Neural cell (in vitro differentiated cells): ENCODE results near the gene LPAR3.

Experiments used
- CTCF ChIP-seq: fragments of 450-650 bp; IDR thresholded peaks from 2 replicates; pipeline ENCODE4 v1.5.1; 2014; ENCODE audit warnings: antibody characterized with exemption, mild to moderate bottlenecking, moderate library complexity; ENCODE audit not compliant: poor library complexity, severe bottlenecking
- EP300 ChIP-seq: fragments of 450-650 bp; conservative IDR thresholded peaks from 2 replicates; pipeline ENCODE4 v1.6.1; 2014; ENCODE audit warnings: antibody characterized with exemption, mild to moderate bottlenecking, moderate library complexity; ENCODE audit not compliant: poor library complexity, severe bottlenecking
- EZH2 ChIP-seq: fragments of 200-600, 300-800 bp; shearing (Covaris generic), sonication (generic); IDR thresholded peaks from 2 replicates; pipeline ENCODE4 v1.6.1; 2014; ENCODE audit warnings: antibody characterized with exemption, low read length, borderline replicate concordance, mild to moderate bottlenecking; ENCODE audit not compliant: insufficient read depth, poor library complexity, severe bottlenecking
- POLR2AphosphoS5 ChIP-seq: IDR thresholded peaks from 2 replicates; pipeline ENCODE4 v1.6.1; 2012
- RAD21 ChIP-seq: fragments of 450-650 bp; conservative IDR thresholded peaks from 2 replicates; pipeline ENCODE4 v1.6.1; 2014; ENCODE audit warnings: antibody characterized with exemption, mild to moderate bottlenecking, moderate library complexity
- SMC3 ChIP-seq: fragments of 450-650 bp; conservative IDR thresholded peaks from 2 replicates; pipeline ENCODE4 v1.6.1; 2014; ENCODE audit warnings: antibody characterized with exemption, mild to moderate bottlenecking, moderate library complexity; ENCODE audit not compliant: poor library complexity
- TAF1 ChIP-seq: IDR thresholded peaks from 2 replicates; pipeline ENCODE4 v1.6.1; 2012; ENCODE audit warnings: low read depth
- TF ChIP-seq, protein P1 (sequence below): IDR thresholded peaks from 2 replicates; pipeline ENCODE4 v1.6.1; 2012; ENCODE audit warnings: borderline replicate concordance

DNA sequence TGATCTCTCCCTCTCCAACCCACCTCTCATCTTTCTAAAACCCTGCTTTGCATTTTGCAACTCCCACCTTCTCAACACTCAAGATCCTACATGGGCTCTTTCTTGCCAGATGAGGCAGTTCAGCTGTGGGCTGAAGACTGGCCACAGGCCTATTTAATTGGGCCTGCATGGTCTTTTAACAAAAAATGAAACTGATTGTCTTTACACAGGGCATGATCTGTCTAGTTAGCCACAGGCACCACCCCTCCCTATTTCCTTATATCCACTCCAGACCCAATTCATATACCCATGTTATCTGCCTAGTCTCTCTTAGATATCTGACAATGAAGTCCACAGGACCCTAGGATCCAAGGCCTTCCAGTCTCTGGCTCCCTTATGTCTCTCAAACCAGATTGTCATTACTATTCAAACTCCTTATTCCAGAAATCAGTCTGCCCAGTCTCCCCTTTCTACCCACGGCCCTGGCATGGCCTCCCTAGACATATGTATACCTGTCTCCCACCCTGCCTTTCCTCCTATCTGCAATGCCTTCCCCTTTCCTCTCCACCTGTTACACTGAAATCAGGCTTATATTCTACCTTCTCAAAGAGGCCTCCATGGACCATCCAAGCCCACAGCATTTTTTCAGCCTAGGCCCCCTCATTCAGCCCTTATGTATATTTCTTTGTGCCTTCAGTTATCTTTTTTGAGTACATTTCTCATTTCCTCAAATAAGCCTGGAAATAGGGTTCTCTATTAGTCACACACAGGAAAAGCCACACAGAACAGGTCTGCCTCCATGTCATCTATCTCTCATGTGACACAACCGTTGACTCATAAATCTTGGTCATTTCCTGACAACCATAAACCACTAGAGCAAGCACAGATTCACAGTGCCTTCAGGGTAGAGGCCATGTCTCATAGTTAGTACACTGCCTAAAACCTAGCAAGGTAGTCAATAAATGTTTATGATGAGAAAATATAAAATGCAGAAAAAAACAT, 39.0 kb downstream of the LPAR3 start:
- TF ChIP-seq CTCF (no peak), SMC3 (no peak), RAD21 (no peak), EZH2 (no peak), POLR2AphosphoS5 (no peak), EP300 (no peak), TAF1 (no peak)
- TF ChIP-seq, protein P1, sequence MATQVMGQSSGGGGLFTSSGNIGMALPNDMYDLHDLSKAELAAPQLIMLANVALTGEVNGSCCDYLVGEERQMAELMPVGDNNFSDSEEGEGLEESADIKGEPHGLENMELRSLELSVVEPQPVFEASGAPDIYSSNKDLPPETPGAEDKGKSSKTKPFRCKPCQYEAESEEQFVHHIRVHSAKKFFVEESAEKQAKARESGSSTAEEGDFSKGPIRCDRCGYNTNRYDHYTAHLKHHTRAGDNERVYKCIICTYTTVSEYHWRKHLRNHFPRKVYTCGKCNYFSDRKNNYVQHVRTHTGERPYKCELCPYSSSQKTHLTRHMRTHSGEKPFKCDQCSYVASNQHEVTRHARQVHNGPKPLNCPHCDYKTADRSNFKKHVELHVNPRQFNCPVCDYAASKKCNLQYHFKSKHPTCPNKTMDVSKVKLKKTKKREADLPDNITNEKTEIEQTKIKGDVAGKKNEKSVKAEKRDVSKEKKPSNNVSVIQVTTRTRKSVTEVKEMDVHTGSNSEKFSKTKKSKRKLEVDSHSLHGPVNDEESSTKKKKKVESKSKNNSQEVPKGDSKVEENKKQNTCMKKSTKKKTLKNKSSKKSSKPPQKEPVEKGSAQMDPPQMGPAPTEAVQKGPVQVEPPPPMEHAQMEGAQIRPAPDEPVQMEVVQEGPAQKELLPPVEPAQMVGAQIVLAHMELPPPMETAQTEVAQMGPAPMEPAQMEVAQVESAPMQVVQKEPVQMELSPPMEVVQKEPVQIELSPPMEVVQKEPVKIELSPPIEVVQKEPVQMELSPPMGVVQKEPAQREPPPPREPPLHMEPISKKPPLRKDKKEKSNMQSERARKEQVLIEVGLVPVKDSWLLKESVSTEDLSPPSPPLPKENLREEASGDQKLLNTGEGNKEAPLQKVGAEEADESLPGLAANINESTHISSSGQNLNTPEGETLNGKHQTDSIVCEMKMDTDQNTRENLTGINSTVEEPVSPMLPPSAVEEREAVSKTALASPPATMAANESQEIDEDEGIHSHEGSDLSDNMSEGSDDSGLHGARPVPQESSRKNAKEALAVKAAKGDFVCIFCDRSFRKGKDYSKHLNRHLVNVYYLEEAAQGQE: no peak
